DMS 273 treated with DMSO at 0.1 percent for 48 hours (cell line): Measurements from ENCODE around the gene NMNAT1.
"Not testable (repeated sequence)": the region's sequence is repeated elsewhere in the genome, so short reads cannot be mapped to it uniquely, and the experiment has no call there.

Source experiments
- DNase-seq: peaks from one replicate; lab custom pipeline; 2025; lab: John Stamatoyannopoulos, UW

NMNAT1 gene

GRCh38 chr1:9920606-9921005 is 22.7 kb upstream of the NMNAT1 start:
- no peak for DNase-seq

DNA sequence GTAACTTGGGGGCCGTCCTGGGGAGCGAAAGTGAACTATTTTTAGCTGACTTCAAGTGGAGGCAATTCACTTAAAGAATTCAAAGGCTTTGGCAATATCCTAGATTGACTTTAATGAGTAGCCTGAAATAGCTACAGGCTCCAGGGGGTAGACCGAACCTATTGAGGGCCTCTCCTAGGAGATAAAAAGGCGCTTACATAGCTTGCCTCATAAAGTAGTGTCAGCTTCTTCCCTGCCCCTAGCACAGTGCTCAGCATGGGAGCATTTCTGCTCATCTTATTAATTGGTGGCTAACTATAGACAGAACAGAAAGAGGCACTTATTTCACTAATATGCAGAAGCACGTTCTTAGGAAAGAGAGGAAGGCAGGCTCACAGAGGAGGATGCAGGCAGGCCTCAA is 20.9 kb upstream of the NMNAT1 start:
- no peak for DNase-seq

- no peak for DNase-seq
Measured at GRCh38 chr1:9927259-9927658, 16.0 kb upstream of the NMNAT1 start.

GRCh38 chr1:9929431-9930385 is 13.6 kb upstream of the NMNAT1 start:
- no peak for DNase-seq

DNA sequence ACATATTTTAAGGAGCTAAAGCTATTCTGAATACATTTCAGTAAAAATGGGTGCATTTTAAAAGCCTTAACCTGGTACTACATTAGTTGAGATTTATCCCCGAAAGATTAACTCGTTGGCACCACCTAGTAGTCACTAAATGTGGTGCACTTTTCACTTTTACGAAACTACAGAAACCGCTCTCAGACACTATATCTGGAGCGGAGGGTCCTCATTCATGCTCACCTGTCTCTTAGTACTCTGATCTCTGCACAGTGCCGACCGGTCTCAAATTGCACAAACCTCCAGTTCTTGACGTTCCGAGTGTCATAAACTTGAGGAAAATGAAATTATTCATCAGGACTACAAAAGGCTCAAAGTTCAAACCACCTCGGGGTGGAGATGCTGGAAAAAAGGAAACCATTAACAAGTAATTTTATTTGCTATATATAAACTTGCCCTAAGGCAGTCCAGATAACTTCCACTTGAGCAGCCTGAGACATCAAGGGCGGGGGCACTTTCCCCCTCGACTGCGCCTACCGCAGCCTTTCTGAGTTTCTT is 806 bp upstream of the NMNAT1 start:
- peak; percentile 33 for DNase-seq

- no peak for DNase-seq
Measured at GRCh38 chr1:9946315-9946714, 3.0 kb downstream of the NMNAT1 start.

DNA sequence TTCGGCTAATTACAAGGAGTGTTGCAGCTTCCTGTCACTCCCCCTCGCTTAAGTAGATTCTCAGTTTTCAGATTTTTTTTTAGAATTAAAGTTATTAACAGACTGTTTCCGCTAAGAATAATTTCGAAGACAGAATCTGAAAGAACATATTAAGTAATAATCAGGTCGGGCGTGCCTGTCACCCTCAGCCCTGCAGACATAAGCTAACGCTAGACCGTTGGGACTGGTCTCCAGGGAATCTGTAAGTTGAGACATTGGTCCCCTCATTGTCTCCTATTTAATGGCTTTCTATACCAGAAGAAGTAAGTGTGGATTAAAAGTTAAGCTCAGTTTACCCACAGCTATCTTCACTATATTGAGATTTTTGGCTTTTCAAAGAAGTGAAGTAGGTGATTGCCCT is 14.5 kb downstream of the NMNAT1 start:
- DNase-seq, result no peak

DNA sequence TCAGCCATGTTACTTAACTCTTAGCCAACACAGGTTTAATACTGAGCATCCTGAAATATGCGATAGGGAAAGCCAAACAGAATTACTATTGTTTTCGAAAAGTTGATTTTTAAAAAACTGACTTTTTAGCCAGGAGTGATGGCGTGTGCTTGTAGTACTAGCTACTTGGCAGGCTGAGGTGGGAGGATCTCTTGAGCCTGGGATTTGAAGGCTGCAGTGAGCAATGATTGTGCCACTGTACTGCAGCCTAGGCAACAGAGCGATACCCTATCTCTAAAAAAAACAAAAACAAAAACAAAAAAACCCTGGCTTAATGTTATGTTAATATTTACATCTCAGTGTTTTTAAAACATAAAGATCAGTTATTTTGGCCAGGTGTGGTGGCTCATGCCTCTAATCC is 16.7 kb downstream of the NMNAT1 start:
- no peak for DNase-seq

DNA sequence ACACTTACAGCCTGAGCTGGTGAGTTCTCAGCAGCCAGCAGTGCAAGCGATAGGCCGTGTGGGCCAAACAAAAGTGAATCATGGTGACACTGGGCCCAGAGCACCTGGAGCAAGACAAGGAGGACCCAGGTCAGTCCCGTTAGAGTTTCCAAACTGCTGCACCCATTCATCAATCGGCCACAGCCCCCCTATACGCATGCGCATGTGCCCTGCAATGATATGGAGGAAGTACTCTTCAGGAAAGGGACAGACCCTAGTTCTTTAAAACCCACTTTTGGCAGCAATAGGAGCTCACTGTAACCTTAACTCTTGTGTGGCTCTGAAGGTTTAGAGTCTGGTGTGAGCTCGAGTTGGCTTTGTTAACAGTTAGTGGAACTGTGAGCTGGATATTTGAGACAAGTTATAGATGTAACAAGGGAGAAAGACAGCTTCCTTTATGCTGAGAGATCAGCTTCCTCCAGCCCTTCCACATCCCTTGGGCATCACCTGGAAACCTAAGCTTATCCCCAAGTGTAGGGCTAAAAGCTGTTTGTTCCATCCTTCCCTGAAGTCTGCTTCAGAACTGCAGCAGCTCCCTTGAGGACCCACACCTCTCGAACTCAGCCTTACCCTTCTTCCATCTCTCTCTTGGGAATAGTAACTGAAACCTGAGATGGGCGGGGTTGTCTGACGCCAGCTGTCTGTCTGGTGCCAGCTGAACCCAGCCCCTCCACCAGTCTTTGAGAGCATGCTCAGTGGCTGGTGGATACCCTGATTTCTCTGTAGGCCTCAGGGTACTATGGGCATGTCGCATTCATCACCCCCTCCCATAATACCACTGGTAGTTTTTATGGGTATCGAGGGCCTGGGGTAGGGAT is 17.7 kb downstream of the NMNAT1 start:
- peak; percentile 82 for DNase-seq

DNA sequence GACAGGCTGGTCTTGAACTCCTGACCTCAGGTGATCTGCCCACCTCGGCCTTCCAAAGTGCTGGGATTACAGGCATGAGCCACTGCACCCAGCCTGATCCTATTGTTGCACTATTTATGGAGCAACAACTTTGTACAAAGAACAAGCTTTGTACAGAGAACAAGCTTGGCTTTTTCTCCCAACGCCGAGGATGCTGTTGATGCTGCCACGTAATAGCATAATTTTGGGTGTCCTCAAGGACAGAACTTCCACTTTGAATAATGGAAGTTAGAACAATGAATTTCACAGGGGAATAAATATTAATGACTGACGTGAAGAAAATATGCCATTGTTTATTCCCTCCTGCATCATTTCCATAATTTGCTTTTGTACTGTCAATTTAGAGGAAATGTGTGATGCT is 41.0 kb downstream of the NMNAT1 start:
- DNase-seq, result no peak

DNA sequence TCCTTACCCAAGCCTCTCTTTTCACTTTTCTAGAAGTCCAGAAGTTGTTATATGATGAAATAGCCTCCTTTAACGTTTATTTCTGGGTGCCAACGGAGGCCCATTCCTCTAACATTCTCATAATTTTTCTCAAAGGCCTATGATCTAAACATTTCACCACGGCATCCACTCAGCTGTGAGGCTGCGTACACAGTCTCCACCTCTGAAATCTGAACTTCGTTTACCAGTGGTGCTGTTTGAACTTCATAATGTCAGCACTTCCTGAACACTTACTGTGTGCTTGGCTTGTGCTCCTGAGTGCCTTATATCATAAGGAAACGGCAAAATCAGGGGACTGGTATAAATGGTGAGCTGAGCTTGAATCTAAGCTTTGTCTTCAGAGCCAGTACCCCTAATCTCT is 41.7 kb downstream of the NMNAT1 start:
- DNase-seq, result no peak

GRCh38 chr1:9989773-9990172 is 46.5 kb downstream of the NMNAT1 start:
- no peak for DNase-seq

DNA sequence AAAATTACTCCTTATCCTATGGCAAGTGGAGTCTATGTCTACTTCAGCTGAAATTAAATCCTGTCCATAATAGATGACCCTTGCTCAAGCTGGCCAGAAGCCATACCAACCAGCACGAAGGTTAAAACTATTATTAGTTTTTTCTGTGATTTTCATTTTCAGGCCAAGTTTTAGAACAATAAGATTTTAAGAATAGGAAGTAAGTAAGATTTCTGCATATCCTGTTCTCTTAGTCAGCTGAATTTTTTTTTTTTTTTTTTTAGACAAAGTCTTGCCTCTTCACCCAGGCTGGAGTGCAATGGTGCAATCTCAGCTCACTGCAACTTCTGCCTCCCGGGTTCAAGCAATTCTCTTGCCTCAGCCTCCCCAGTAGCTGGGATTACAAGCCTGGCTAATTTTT is 47.7 kb downstream of the NMNAT1 start:
- DNase-seq, result no peak

GRCh38 chr1:9992910-9993309 is 49.6 kb downstream of the NMNAT1 start:
- DNase-seq, result no peak

DNA sequence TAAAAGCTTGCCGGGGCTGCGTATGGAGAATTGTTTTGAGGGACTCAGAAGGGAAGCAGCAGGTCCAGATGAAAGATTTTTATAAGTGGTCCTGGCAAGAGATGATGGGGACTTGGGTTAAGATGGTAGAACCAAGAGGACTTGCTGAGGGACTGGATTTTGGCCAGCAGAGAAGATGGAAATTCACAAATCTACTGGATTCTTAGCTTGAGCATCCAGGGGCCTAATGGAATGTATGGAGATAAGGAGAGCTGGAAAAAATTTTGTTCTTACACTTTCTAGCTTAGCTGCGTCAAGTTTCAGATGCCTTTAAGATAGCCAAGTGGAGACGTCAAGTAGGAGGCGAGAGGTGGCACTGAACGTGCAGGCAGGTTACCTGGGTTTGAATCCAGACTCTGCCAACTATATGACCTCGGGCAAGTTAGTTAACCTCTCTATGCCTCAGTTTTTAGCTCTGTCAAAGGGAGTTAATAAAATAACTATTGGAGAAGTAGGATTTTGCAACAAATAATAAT is 50.3 kb downstream of the NMNAT1 start:
- DNase-seq, result no peak

DNA sequence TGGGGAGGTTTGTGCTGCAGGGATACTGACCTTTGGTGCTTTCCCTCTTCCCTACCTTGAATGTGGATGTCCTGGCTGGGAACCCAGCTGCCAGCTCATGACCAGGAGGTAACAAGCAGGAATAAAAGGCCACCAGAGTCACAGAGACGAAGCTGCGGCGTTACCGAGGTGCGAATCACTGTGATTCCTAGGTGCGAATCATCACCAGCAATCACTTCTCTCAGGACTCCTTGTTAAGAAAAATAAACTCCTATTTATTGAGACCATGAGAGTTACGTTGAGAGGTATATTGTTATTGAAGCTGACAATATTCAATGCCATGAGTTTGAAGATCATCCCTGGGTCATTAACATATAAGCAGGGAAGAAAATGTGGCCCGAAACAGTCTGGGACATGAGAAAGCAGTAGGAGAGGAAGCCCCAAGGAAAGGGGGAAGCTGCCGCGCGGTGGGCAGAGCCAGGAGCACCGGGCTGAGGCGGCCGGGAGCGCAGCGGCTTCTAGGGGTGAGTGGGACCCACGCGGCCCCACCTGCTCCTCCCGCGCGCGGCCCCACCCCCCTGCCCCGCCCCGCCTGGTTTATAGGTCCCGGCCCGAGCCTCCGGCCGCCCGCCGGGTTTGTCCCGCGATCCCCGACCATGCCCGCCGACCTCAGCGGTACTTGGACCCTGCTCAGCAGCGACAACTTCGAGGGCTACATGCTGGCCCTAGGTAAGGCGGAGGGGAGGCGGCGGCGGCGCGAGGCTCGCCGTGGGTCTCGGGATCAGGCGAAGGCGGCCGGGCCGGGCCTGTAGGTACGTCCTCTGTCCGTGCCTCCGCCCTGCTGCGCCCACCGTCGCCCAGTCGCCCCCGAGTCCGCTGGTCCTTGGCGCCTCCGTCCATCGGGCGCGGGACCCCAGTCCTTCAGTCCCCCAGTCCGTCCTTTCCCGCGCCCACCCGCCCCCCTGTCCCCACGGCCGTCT is 53.6 kb downstream of the NMNAT1 start, which contains the start of gene RBP7:
Gene RBP7 (plus strand): TSS at position 605 of the 959 bp plus-strand sequence. CDS start 31 bp downstream, at position 636.
- DNase-seq, result no peak

GRCh38 chr1:10001016-10001665 is 57.9 kb downstream of the NMNAT1 start:
- DNase-seq, result no peak

DNA sequence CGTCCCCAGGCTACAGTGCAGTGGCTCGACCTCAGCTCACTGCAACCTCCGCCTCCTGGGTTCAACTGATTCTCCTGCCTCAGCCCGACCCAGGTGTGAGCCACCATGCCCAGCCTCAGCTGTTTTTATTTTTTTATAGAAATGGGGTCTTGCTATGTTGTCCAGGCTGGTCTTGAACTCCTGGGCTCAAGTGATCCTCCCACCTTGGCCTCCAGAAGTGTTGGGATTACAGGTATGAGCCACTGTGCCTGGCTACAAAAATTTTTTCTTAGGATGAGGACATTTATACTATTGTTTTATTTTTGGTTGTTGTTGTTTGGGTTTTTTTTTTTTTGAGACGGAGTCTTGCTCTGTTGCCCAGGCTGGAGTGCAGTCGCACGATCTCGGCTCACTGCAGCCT is 62.0 kb downstream of the NMNAT1 start:
- DNase-seq, result not testable (repeated sequence)

GRCh38 chr1:10007169-10007568 is 63.9 kb downstream of the NMNAT1 start:
- DNase-seq, result no peak

GRCh38 chr1:10014016-10014415 is 70.7 kb downstream of the NMNAT1 start:
- no peak for DNase-seq

GRCh38 chr1:10019561-10019960 is 76.3 kb downstream of the NMNAT1 start:
- DNase-seq, result no peak
